HEK293 (cell line): ENCODE measurements around the gene NCAPG2.

Experiments
- CTCF ChIA-PET: fragments of 350-600 bp; formaldehyde crosslinking; extraction: SDS; loops from one replicate; lab custom pipeline; 2021; ENCODE audit warnings: antibody characterized with exemption; lab: Yijun Ruan, JAX
- POLR2A ChIA-PET: fragments of 300-600 bp; formaldehyde crosslinking; extraction: SDS; loops from one replicate; lab custom pipeline; 2020; ENCODE audit warnings: antibody characterized with exemption, inconsistent platforms; lab: Yijun Ruan, JAX
- H3K27ac ChIP-seq: fragments of 200-500 bp; sonication (Bioruptor generic); 2 replicates; pipeline ENCODE4 v1.5.1; 2014; ENCODE audit warnings: low read depth, low read length, control low read depth, inconsistent platforms; ENCODE audit errors: extremely low read depth
- H3K36me3 ChIP-seq, 2 experiments: fragments of 200-500 bp in 1 of 2; sonication (Bioruptor generic) in 1 of 2; 1 replicate in 1 of 2; 2 replicates in 1 of 2; pipeline ENCODE4 v1.5.1; 2014 to 2017; ENCODE audit warnings: inconsistent platforms in 2 of 2, low read length in 2 of 2; ENCODE audit not compliant: control insufficient read depth in 2 of 2, insufficient read depth in 1 of 2
- H3K4me1 ChIP-seq: fragments of 200-500 bp; sonication (Bioruptor generic); 2 replicates; pipeline ENCODE4 v1.5.1; 2014; ENCODE audit warnings: mild to moderate bottlenecking, low read length, inconsistent platforms; ENCODE audit not compliant: control insufficient read depth, insufficient read depth
- H3K4me3 ChIP-seq: 2 replicates; pipeline ENCODE4 v1.5.1; 2011; ENCODE audit warnings: low read depth, mild to moderate bottlenecking, control low read depth, low read length, moderate library complexity
- H3K9me3 ChIP-seq: fragments of 200-500 bp; sonication (Bioruptor generic); 2 replicates; pipeline ENCODE4 v1.5.1; 2014; ENCODE audit warnings: low read depth, low read length, inconsistent platforms; ENCODE audit not compliant: control insufficient read depth, insufficient read depth
- BCL11A ChIP-seq: fragments of 450-650 bp; formaldehyde crosslinking; IDR thresholded peaks from 2 replicates; pipeline ENCODE4 v1.5.1; 2016; ENCODE audit warnings: low read depth, missing biosample characterization, missing genetic modification characterization
- FEZF1 ChIP-seq: fragments of 450-650 bp; formaldehyde crosslinking; IDR thresholded peaks from 2 replicates; pipeline ENCODE4 v1.5.1; 2016; ENCODE audit warnings: missing biosample characterization, missing genetic modification characterization
- IKZF3 ChIP-seq: fragments of 450-650 bp; IDR thresholded peaks from 2 replicates; pipeline ENCODE4 v1.5.0; 2018; ENCODE audit warnings: missing biosample characterization, mild to moderate bottlenecking, missing genetic modification characterization, moderate library complexity
- KLF1 ChIP-seq: fragments of 450-650 bp; formaldehyde crosslinking; IDR thresholded peaks from 2 replicates; pipeline ENCODE4 v1.5.1; 2016; ENCODE audit warnings: missing biosample characterization, missing genetic modification characterization
- PRDM10 ChIP-seq: fragments of 450-650 bp; formaldehyde crosslinking; IDR thresholded peaks from 2 replicates; pipeline ENCODE4 v1.5.1; 2016; ENCODE audit warnings: missing biosample characterization, missing genetic modification characterization
- SCRT2 ChIP-seq: fragments of 450-650 bp; formaldehyde crosslinking; IDR thresholded peaks from 2 replicates; pipeline ENCODE4 v1.5.1; 2016; ENCODE audit warnings: missing biosample characterization, missing genetic modification characterization
- ZBTB20 ChIP-seq: fragments of 450-650 bp; formaldehyde crosslinking; IDR thresholded peaks from 2 replicates; pipeline ENCODE4 v1.5.1; 2016; ENCODE audit warnings: missing biosample characterization, missing genetic modification characterization
- ZFP41 ChIP-seq: fragments of 450-650 bp; formaldehyde crosslinking; IDR thresholded peaks from 2 replicates; pipeline ENCODE4 v1.5.1; 2016; ENCODE audit warnings: missing biosample characterization, missing genetic modification characterization, borderline replicate concordance
- ZNF132 ChIP-seq: fragments of 450-650 bp; formaldehyde crosslinking; IDR thresholded peaks from 2 replicates; pipeline ENCODE4 v1.5.1; 2017; ENCODE audit warnings: missing biosample characterization, missing genetic modification characterization, borderline replicate concordance
- ZNF138 ChIP-seq: fragments of 450-650 bp; formaldehyde crosslinking; IDR thresholded peaks from 2 replicates; pipeline ENCODE4 v1.5.1; 2016; ENCODE audit warnings: missing biosample characterization, missing genetic modification characterization, borderline replicate concordance
- ZNF239 ChIP-seq: fragments of 450-650 bp; formaldehyde crosslinking; IDR thresholded peaks from 2 replicates; pipeline ENCODE4 v1.5.1; 2016; ENCODE audit warnings: missing biosample characterization, missing genetic modification characterization
- ZNF248 ChIP-seq: fragments of 450-650 bp; formaldehyde crosslinking; IDR thresholded peaks from 2 replicates; pipeline ENCODE4 v1.5.1; 2017; ENCODE audit warnings: missing biosample characterization, missing genetic modification characterization
- ZNF280C ChIP-seq: fragments of 450-650 bp; formaldehyde crosslinking; IDR thresholded peaks from 2 replicates; pipeline ENCODE4 v1.5.1; 2016; ENCODE audit warnings: missing biosample characterization, missing genetic modification characterization
- ZNF350 ChIP-seq: fragments of 450-650 bp; formaldehyde crosslinking; IDR thresholded peaks from 2 replicates; pipeline ENCODE4 v1.5.0; 2017; ENCODE audit warnings: missing biosample characterization, mild to moderate bottlenecking, missing genetic modification characterization
- ZNF423 ChIP-seq: fragments of 450-650 bp; formaldehyde crosslinking; IDR thresholded peaks from 2 replicates; pipeline ENCODE4 v1.5.1; 2016; ENCODE audit warnings: missing biosample characterization, missing genetic modification characterization
- ZNF473 ChIP-seq: fragments of 450-650 bp; formaldehyde crosslinking; IDR thresholded peaks from 2 replicates; pipeline ENCODE4 v1.5.1; 2017; ENCODE audit warnings: missing biosample characterization, missing genetic modification characterization
- ZNF544 ChIP-seq: fragments of 450-650 bp; formaldehyde crosslinking; IDR thresholded peaks from 2 replicates; pipeline ENCODE4 v1.5.0; 2017; ENCODE audit warnings: missing biosample characterization, missing genetic modification characterization
- ZNF549 ChIP-seq: fragments of 450-650 bp; IDR thresholded peaks from 2 replicates; pipeline ENCODE4 v1.5.1; 2018; ENCODE audit warnings: missing biosample characterization, missing genetic modification characterization, mild to moderate bottlenecking, inconsistent platforms, moderate library complexity
- ZNF571 ChIP-seq: fragments of 450-650 bp; formaldehyde crosslinking; IDR thresholded peaks from 2 replicates; pipeline ENCODE4 v1.5.0; 2017; ENCODE audit warnings: missing biosample characterization, missing genetic modification characterization
- ZNF600 ChIP-seq: fragments of 450-650 bp; formaldehyde crosslinking; IDR thresholded peaks from 2 replicates; pipeline ENCODE4 v1.5.1; 2016; ENCODE audit warnings: missing biosample characterization, missing genetic modification characterization
- ZNF747 ChIP-seq: fragments of 450-650 bp; formaldehyde crosslinking; IDR thresholded peaks from 2 replicates; pipeline ENCODE4 v1.5.1; 2016; ENCODE audit warnings: missing biosample characterization, missing genetic modification characterization
- ZNF777 ChIP-seq: fragments of 450-650 bp; formaldehyde crosslinking; IDR thresholded peaks from 2 replicates; pipeline ENCODE4 v1.5.1; 2017; ENCODE audit warnings: missing biosample characterization, missing genetic modification characterization, borderline replicate concordance

Gene NCAPG2

GRCh38 chr7:158655931-158656441, 48.6 kb downstream of the NCAPG2 start:
- H3K9me3 ChIP-seq = no peaks in the 10 kb centered on the region
- POLR2A ChIA-PET = no interaction called here
- H3K4me3 ChIP-seq = no peak overlapping the region
- CTCF ChIA-PET = interaction anchor here (0.9 kb wide), 2 partner anchors 8 to 9 kb away, joined by 4 to 8 read pairs; no protein-coding TSS in a partner anchor
- no peaks in the 10 kb centered on the region for H3K4me1 ChIP-seq
- no peak overlapping the region for H3K27ac ChIP-seq
- TF ChIP-seq ZNF777 (tag by site-specific recombination) (no peak), ZNF549 (tag by site-specific recombination) (no peak), SCRT2 (tag by site-specific recombination) (no peak), ZNF280C (no peak), ZNF423 (no peak), ZNF571 (tag by site-specific recombination) (no peak), ZNF473 (no peak), PRDM10 (no peak), ZNF600 (tag by site-specific recombination) (no peak), ZBTB20 (tag by site-specific recombination) (no peak), ZNF248 (tag by site-specific recombination) (no peak), FEZF1 (no peak), ZNF138 (tag by site-specific recombination) (no peak), ZNF132 (tag by site-specific recombination) (no peak), IKZF3 (tag by site-specific recombination) (no peak), ZNF747 (tag by site-specific recombination) (no peak), ZNF350 (tag by site-specific recombination) (no peak), ZFP41 (tag by site-specific recombination) (no peak), ZNF239 (no peak)
- TF ChIP-seq, all 188 proteins: peak for 0
- H3K36me3 ChIP-seq = peaks cover 10 to 87% of the 10 kb centered on the region in 2 experiments

- Histone ChIP-seq H3K4me1 (no peaks in the 10 kb centered on the region), H3K27ac (no peak overlapping the region), H3K9me3 (no peaks in the 10 kb centered on the region), H3K4me3 (no peak overlapping the region), H3K36me3 (peaks cover 10 to 87% of the 10 kb centered on the region in 2 experiments)
- TF ChIP-seq ZNF544 = no peak
- TF ChIP-seq KLF1 (tag by site-specific recombination) = peak; percentile 47; the same call in 1 of the 2 replicates
- no peak for TF ChIP-seq BCL11A (tag by site-specific recombination)
- CTCF ChIA-PET = interaction anchor here (0.9 kb wide), 1 partner anchor 8 kb away, joined by 4 read pairs; no protein-coding TSS in a partner anchor
- POLR2A ChIA-PET = no interaction called here
These were observed 49.1 kb downstream of the NCAPG2 start for GRCh38 chr7:158655507-158655906.
